Astrocyte (in vitro differentiated cells and primary cell): ENCODE measurements around the gene MED22. TPM values are rescaled to one million over a fixed set of nuclear protein-coding genes. Genes with fewer than 3 reads are reported as not detected.

Experiments used
- DNase-seq: peaks from one replicate; pipeline ENCODE4 v3.0.0-alpha.2; 2010; ENCODE audit warnings: low read depth
- FAIRE-seq: peaks from 2 replicates; lab custom pipeline; 2011; peaks lifted over from hg19 to GRCh38; lab: Jason Lieb, UNC
- H2AFZ ChIP-seq: 2 replicates; pipeline ENCODE4 v1.6.0; 2012; ENCODE audit warnings: low read depth, low read length, inconsistent platforms
- H3K27ac ChIP-seq: 2 replicates; pipeline ENCODE4 v1.5.1; 2011; ENCODE audit warnings: low read depth, low read length, inconsistent platforms
- H3K27me3 ChIP-seq: 2 replicates; pipeline ENCODE4 v1.6.0; 2011; ENCODE audit warnings: low read length, inconsistent platforms; ENCODE audit not compliant: insufficient read depth
- H3K36me3 ChIP-seq: 2 replicates; pipeline ENCODE4 v1.5.1; 2011; ENCODE audit warnings: low read length, inconsistent platforms; ENCODE audit not compliant: insufficient read depth
- H3K4me1 ChIP-seq: 2 replicates; pipeline ENCODE4 v1.5.1; 2011; ENCODE audit warnings: low read length, inconsistent platforms; ENCODE audit not compliant: insufficient read depth
- H3K4me2 ChIP-seq: 2 replicates; pipeline ENCODE4 v1.6.0; 2012; ENCODE audit warnings: low read length, inconsistent platforms
- H3K4me3 ChIP-seq: 2 replicates; pipeline ENCODE4 v1.5.1; 2011; ENCODE audit warnings: low read depth, mild to moderate bottlenecking, low read length, inconsistent platforms; ENCODE audit not compliant: insufficient read depth
- H3K79me2 ChIP-seq: 2 replicates; pipeline ENCODE4 v1.6.0; 2012; ENCODE audit warnings: mild to moderate bottlenecking, low read length, inconsistent platforms; ENCODE audit not compliant: insufficient read depth
- H3K9ac ChIP-seq: 2 replicates; pipeline ENCODE4 v1.6.0; 2012; ENCODE audit warnings: mild to moderate bottlenecking, low read length, inconsistent platforms
- H3K9me3 ChIP-seq: 2 replicates; pipeline ENCODE4 v1.5.1; 2012; ENCODE audit warnings: low read depth, mild to moderate bottlenecking, low read length, inconsistent platforms; ENCODE audit not compliant: insufficient read depth
- H4K20me1 ChIP-seq: 2 replicates; pipeline ENCODE4 v1.6.0; 2012; ENCODE audit warnings: low read length, inconsistent platforms; ENCODE audit not compliant: insufficient read depth
- H3K27ac Mint-ChIP-seq: one replicate; pipeline ENCODE4 v1.8.0; 2021; ENCODE audit warnings: mild to moderate bottlenecking, mixed read lengths; ENCODE audit not compliant: unreplicated experiment
- H3K27me3 Mint-ChIP-seq: one replicate; pipeline ENCODE4 v1.8.0; 2021; ENCODE audit warnings: low read depth, mixed read lengths; ENCODE audit not compliant: unreplicated experiment
- H3K36me3 Mint-ChIP-seq: one replicate; pipeline ENCODE4 v1.8.0; 2021; ENCODE audit warnings: low read depth, mixed read lengths; ENCODE audit not compliant: unreplicated experiment
- H3K4me1 Mint-ChIP-seq: one replicate; pipeline ENCODE4 v1.8.0; 2021; ENCODE audit warnings: low read depth, mixed read lengths; ENCODE audit not compliant: unreplicated experiment
- H3K4me3 Mint-ChIP-seq: one replicate; pipeline ENCODE4 v1.8.0; 2021; ENCODE audit warnings: mild to moderate bottlenecking, moderate library complexity, mixed read lengths; ENCODE audit not compliant: unreplicated experiment
- H3K9me3 Mint-ChIP-seq: one replicate; pipeline ENCODE4 v1.8.0; 2021; ENCODE audit warnings: mild to moderate bottlenecking, mixed read lengths; ENCODE audit not compliant: unreplicated experiment
- EZH2 ChIP-seq: IDR thresholded peaks from 2 replicates; pipeline ENCODE4 v1.6.1; 2012; ENCODE audit warnings: mild to moderate bottlenecking, low read length, inconsistent platforms; ENCODE audit not compliant: insufficient read depth
- total RNA-seq: library from RNA; stranded (reverse); gene quantifications from 2 replicates; pipeline ENCODE4 v1.2.1, GENCODE V29; 2021
- TF ChIP-seq, protein P1 (sequence below): IDR thresholded peaks from 2 replicates; pipeline ENCODE4 v1.5.1; 2011; ENCODE audit warnings: low read depth, mild to moderate bottlenecking, inconsistent platforms, low read length, moderate library complexity; ENCODE audit not compliant: insufficient read depth

MED22 gene
- total RNA-seq, 1 donor from 2014 or later = 28.8 TPM

DNA sequence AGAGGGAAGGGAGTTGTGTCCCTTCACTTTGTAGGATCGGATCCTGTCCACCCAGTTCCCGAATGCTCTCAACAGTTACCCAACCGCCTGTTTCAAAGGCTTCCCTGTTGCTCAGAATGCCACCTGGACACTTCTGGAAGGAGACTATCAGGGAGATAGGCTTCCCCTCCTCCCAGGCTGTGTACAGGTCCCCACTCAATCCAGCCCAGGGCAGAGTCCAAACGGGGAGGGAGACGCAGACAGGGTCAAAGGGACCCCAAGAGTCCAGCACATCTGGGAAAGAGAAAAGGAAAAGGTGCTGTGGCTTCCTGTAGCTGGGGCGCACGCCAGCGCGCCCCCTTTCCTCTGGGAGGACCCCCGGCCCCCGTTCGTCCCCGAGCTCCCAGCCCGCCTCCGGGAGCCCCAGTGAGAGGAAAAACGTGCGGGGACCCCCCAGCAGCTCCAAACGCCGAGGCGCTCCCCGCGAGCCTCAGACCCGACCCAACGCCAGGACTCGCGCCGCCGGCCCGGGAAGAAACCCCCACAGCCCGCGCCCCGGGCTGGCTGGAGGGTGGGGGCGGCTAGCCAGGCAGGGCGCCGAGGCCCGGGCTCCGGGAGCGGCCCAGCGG lies 27.3 kb upstream of the MED22 start:
- no peaks in the 10 kb centered on the region for H3K9me3 Mint-ChIP-seq
- H3K27me3 ChIP-seq = no peaks in the 10 kb centered on the region
- peak overlapping the region; percentile 92 for H3K27ac ChIP-seq
- H3K4me2 ChIP-seq = peak overlapping the region; percentile 84
- H3K36me3 ChIP-seq = peaks cover 22% of the 10 kb centered on the region
- peaks cover 37% of the 10 kb centered on the region for H3K4me1 ChIP-seq
- no peak overlapping the region for H2AFZ ChIP-seq
- peaks cover 51% of the 10 kb centered on the region for H4K20me1 ChIP-seq
- peaks cover 5% of the 10 kb centered on the region for H3K36me3 Mint-ChIP-seq
- H3K4me3 ChIP-seq = peak overlapping the region; percentile 83
- H3K4me1 Mint-ChIP-seq = peaks cover 32% of the 10 kb centered on the region
- H3K9me3 ChIP-seq = no peaks in the 10 kb centered on the region
- peak overlapping the region; percentile 99 for H3K27ac Mint-ChIP-seq
- peak overlapping the region; percentile 99 for H3K4me3 Mint-ChIP-seq
- peak; percentile 17 for DNase-seq
- H3K9ac ChIP-seq = peak overlapping the region; percentile 99
- FAIRE-seq = no peak
- H3K79me2 ChIP-seq = peaks cover 57% of the 10 kb centered on the region
- TF ChIP-seq EZH2 = no peak
- TF ChIP-seq, protein P1, sequence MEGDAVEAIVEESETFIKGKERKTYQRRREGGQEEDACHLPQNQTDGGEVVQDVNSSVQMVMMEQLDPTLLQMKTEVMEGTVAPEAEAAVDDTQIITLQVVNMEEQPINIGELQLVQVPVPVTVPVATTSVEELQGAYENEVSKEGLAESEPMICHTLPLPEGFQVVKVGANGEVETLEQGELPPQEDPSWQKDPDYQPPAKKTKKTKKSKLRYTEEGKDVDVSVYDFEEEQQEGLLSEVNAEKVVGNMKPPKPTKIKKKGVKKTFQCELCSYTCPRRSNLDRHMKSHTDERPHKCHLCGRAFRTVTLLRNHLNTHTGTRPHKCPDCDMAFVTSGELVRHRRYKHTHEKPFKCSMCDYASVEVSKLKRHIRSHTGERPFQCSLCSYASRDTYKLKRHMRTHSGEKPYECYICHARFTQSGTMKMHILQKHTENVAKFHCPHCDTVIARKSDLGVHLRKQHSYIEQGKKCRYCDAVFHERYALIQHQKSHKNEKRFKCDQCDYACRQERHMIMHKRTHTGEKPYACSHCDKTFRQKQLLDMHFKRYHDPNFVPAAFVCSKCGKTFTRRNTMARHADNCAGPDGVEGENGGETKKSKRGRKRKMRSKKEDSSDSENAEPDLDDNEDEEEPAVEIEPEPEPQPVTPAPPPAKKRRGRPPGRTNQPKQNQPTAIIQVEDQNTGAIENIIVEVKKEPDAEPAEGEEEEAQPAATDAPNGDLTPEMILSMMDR = no peak
- no peaks in the 10 kb centered on the region for H3K27me3 Mint-ChIP-seq

GRCh38 chr9:133374612-133375115 lies 26.7 kb upstream of the MED22 start:
- TF ChIP-seq, protein P1 = no peak
- TF ChIP-seq EZH2 = no peak
- Histone ChIP-seq H2AFZ (no peak overlapping the region), H3K4me2 (peak overlapping the region; percentile 84), H3K4me1 (peaks cover 37% of the 10 kb centered on the region), H3K27ac (peak overlapping the region; percentile 92), H3K79me2 (peaks cover 62% of the 10 kb centered on the region), H3K9ac (peak overlapping the region; percentile 99), H3K36me3 (peaks cover 24% of the 10 kb centered on the region), H3K9me3 (no peaks in the 10 kb centered on the region), H3K27me3 (no peaks in the 10 kb centered on the region), H4K20me1 (peaks cover 57% of the 10 kb centered on the region), H3K4me3 (peak overlapping the region; percentile 83)
- Mint-ChIP-seq H3K4me1 (peaks cover 36% of the 10 kb centered on the region), H3K27me3 (no peaks in the 10 kb centered on the region), H3K9me3 (no peaks in the 10 kb centered on the region), H3K4me3 (peak overlapping the region; percentile 99), H3K27ac (peak overlapping the region; percentile 99), H3K36me3 (peaks cover 11% of the 10 kb centered on the region)
- no peak for FAIRE-seq
- DNase-seq = peak; percentile 75

- Histone ChIP-seq H3K79me2 (peaks cover 88% of the 10 kb centered on the region), H3K4me3 (no peak overlapping the region), H3K27me3 (no peaks in the 10 kb centered on the region), H3K4me1 (peaks cover 46% of the 10 kb centered on the region), H4K20me1 (peaks cover 82% of the 10 kb centered on the region), H3K9me3 (no peaks in the 10 kb centered on the region), H3K27ac (peak overlapping the region; percentile 7), H3K9ac (peak overlapping the region; percentile 44), H3K4me2 (peak overlapping the region; percentile 75), H2AFZ (no peak overlapping the region), H3K36me3 (peaks cover 30% of the 10 kb centered on the region)
- Mint-ChIP-seq H3K4me3 (peak overlapping the region; percentile 20), H3K9me3 (no peaks in the 10 kb centered on the region), H3K27me3 (no peaks in the 10 kb centered on the region), H3K4me1 (peaks cover 48% of the 10 kb centered on the region), H3K27ac (peak overlapping the region; percentile 34), H3K36me3 (peaks cover 15% of the 10 kb centered on the region)
- DNase-seq (no peak), FAIRE-seq (no peak)
- TF ChIP-seq EZH2 = no peak
- TF ChIP-seq, protein P1 = no peak
These were observed 24.2 kb upstream of the MED22 start for GRCh38 chr9:133372144-133372543.
